Pancreas (tissue), 10 donors: Measurements from ENCODE around the gene SAFB. TPM values are rescaled to one million over a fixed set of nuclear protein-coding genes. Genes with fewer than 3 reads are reported as not detected.
A peak's percentile ranks its signal among the peaks of the same experiment; 100 is the strongest.
"Not testable (repeated sequence)": the region's sequence is repeated elsewhere in the genome, so short reads cannot be mapped to it uniquely, and the experiment has no call there.

Source experiments
- ATAC-seq, 4 donors: fragments of 200-7000 bp; cut with Tn5 transposase; one replicate each; pipeline versions ENCODE4 v1.8.0 to v1.9.1; 2020; ENCODE audit warnings: mild to moderate bottlenecking in 4 of 4, moderate library complexity in 4 of 4
- DNase-seq, 6 donors: peaks; one replicate each; pipeline ENCODE4 v3.0.0-alpha.2; 2020
- FAIRE-seq: peaks from 2 replicates; lab custom pipeline; 2012; peaks lifted over from hg19 to GRCh38; lab: Jason Lieb, UNC
- H3K27ac ChIP-seq, 4 donors: fragments of 200-600 bp; sonication (generic); 1 replicate in 3 of 4; 2 replicates in 1 of 4; pipeline versions ENCODE4 v1.5.0 to v1.8.0; 2020
- H3K27me3 ChIP-seq, 4 donors: fragments of 200-600 bp; one replicate each; pipeline ENCODE4 v1.8.0; 2021
- H3K36me3 ChIP-seq, 3 donors: fragments of 200-600 bp; sonication (generic) in 1 of 3; one replicate each; pipeline versions ENCODE4 v1.5.0 to v1.8.0; 2020 to 2021
- H3K4me1 ChIP-seq, 3 donors: fragments of 200-600 bp; one replicate each; pipeline ENCODE4 v1.8.0; 2021
- H3K4me3 ChIP-seq, 4 donors: fragments of 200-600 bp; sonication (generic) in 2 of 4; one replicate each; pipeline versions ENCODE4 v1.5.0 to v1.8.0; 2020 to 2021
- H3K9me3 ChIP-seq, 4 donors: fragments of 200-600 bp; one replicate each; pipeline ENCODE4 v1.8.0; 2021
- WGBS, 2 donors: extraction: QIAGEN DNeasy Blood & Tissue Kit; methylation state at CpG; one replicate each; pipeline ENCODE4 v1.1.7; 2013; 5-methylcytosine and 5-hydroxymethylcytosine counted together
- intact Hi-C, 3 donors: fragments of 100-400 bp; cut with DNase I; formaldehyde crosslinking; loops; one replicate each; pipeline versions ENCODE4 v1.11.1 to v1.14.2; 2022
- polyA plus RNA-seq, 2 donors: library from polyadenylated mRNA; stranded (reverse); fragments of 200-250 nt; gene quantifications; one replicate each; pipeline ENCODE4 v1.2.3, GENCODE V29; 2013
- total RNA-seq, 6 donors: library from RNA; stranded (reverse); fragmentation: NEBNext Ultra II Directional in 4 of 6; extraction: Animal tissue kit (Norgen Biotek cat#: 25700) in 4 of 6; gene quantifications; one replicate each; pipeline versions ENCODE4 v1.2.1 to v1.2.4, GENCODE V29; 2021 to 2023
- TF ChIP-seq, protein P1 (sequence below), 4 donors: fragments of 200-600 bp; sonication (generic) in 3 of 4; IDR thresholded peaks; one replicate each; pipeline versions ENCODE4 v1.5.0 to v1.8.0; 2021; ENCODE audit warnings: antibody characterized with exemption in 4 of 4
- donor health status: healthy with polysubstance abuse.
- donor health status: DM: no; HTN: no; CAD: no; lungs with moderate emphysema.
- donor health status: DM: no; HTN: no; CAD: no.
- donor health status: control.
- donor health status: control.
- donor health status: Bipolar disorder and iron deficiency.
- donor health status: DM: yes; HTN: yes; CAD: no.
- donor health status: DM: no; HTN: no; CAD: no.
- donor health status: DM: no; HTN: no; CAD: no.
- donor health status: DM: yes; HTN: yes; CAD: no.

SAFB gene
- total and polyA plus RNA-seq, 8 donors = 28.9 to 84.3 (median 42.7) TPM

DNA sequence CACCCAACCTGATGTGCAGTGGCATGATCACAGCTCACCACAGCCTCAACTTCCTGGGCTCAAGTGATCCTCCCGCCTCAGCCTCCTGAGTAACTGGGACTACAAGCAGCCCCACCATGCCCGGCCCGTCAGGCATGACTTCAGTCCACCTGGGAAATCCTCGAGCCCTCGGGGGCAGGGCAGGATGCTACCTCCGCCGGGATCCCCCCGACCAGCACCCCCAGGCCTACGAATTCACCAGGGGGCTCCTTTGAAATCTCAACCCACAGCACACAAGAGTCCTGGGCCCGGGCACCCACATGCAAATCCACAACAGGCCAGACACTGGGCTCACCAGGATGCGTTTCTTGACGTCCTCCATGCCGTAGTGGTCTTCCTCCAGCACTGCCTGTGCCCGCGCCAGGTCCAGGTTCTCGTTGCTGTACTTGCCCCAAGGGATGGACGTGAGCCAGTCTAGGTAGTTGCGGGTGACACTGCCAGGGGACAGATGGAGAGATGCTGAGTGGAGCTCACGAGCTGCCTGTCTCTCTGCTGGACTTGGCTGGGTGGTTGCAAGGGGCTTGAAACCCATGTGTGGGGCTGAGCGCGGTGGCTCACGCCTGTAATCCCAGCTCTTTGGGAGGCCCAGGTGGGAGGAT lies 77.7 kb downstream of the SAFB start:
- DNase-seq (no peak), FAIRE-seq (no peak), ATAC-seq (no peak)
- H3K36me3 ChIP-seq = peaks cover 0 to 60% (median 31%) of the 10 kb centered on the region in 3 donors
- H3K27me3 ChIP-seq = no peaks in the 10 kb centered on the region
- H3K4me3 ChIP-seq = no peak overlapping the region
- H3K9me3 ChIP-seq = no peaks in the 10 kb centered on the region
- WGBS, 2 donors = 96 to 99% methylated on average over 22 of the region's 22 CpGs
- H3K4me1 ChIP-seq = no peaks in the 10 kb centered on the region
- intact Hi-C loops = no loop called here
- H3K27ac ChIP-seq = no peak overlapping the region
- TF ChIP-seq, protein P1, sequence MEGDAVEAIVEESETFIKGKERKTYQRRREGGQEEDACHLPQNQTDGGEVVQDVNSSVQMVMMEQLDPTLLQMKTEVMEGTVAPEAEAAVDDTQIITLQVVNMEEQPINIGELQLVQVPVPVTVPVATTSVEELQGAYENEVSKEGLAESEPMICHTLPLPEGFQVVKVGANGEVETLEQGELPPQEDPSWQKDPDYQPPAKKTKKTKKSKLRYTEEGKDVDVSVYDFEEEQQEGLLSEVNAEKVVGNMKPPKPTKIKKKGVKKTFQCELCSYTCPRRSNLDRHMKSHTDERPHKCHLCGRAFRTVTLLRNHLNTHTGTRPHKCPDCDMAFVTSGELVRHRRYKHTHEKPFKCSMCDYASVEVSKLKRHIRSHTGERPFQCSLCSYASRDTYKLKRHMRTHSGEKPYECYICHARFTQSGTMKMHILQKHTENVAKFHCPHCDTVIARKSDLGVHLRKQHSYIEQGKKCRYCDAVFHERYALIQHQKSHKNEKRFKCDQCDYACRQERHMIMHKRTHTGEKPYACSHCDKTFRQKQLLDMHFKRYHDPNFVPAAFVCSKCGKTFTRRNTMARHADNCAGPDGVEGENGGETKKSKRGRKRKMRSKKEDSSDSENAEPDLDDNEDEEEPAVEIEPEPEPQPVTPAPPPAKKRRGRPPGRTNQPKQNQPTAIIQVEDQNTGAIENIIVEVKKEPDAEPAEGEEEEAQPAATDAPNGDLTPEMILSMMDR (IDR thresholded peaks at IDR 0.05) = no peak

DNA sequence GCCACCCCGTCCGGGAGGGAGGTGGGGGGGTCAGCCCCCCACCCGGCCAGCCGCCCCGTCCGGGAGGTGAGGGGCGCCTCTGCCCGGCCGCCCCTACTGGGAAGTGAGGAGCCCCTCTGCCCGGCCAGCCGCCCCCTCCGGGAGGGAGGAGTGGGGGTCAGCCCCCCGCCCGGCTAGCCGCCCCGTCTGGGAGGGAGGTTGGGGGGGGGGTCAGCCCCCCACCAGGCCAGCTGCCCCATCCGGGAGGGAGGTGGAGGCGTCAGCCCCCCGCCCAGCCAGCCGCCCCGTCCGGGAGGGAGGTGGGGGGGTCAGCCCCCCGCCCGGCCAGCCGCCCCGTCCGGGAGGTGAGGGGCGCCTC lies 79.1 kb downstream of the SAFB start:
- ATAC-seq, H3K27me3 ChIP-seq, intact Hi-C loops, FAIRE-seq, H3K4me3 ChIP-seq, H3K27ac ChIP-seq, H3K9me3 ChIP-seq, H3K4me1 ChIP-seq, DNase-seq: not testable (repeated sequence)
- WGBS, 2 donors = 81 to 97% methylated on average over 9 to 16 of the region's 28 CpGs
- H3K36me3 ChIP-seq = peaks cover 0 to 57% (median 25%) of the 10 kb centered on the region in 3 donors

DNA sequence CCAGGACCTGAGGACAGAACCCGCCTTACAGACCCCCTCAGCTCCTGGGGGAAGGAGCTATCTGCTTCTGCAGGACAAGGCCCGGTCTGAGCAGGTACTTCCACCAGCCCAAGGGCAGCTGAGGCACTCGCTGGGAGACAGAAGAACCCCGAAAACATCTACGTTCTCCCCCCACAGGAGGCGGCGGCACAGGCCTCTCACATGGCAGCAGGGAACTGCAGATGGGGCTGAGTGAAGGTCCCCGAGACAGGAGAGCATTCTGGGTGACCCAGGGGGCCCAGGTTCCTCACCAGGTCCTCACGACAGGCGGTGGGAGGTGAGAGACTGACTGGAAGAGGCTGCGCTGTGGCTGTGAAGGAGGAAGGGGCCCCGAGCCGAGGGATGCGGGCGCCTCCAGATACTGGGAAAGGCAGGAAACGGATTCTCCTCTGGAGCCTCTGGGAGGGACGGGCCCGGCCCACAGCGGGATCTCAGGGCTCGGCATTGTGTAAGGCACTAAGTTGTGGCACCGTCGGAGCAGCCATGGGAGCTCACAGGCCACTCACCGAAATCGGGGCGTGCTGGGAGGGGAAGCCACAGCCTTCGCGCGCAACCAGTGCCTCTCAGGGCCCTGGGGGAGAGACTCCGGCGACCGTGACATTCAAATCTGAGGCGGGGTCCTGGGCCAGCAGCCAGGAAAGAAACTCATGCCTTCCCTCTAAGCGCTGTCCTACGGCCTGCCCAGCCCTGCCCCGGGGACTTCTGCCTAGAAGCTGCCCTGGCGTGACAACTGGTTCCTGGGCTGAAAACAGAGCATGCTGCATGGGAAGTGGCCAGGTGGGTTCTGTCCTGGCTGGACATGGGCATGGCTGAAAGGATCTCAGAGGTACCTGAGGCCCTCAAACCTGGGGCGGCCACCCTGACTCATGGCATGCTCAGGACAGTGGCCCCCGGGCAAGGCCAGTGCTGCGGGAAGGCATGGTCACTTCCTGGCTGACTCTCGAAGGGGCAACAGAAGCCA lies 81.2 kb downstream of the SAFB start:
- FAIRE-seq = no peak
- no peaks in the 10 kb centered on the region for H3K27me3 ChIP-seq
- peaks cover 0 to 62% (median 19%) of the 10 kb centered on the region in 3 donors for H3K36me3 ChIP-seq
- peak in 2 of 6 donors; percentile 16 to 66 for DNase-seq
- no peaks in the 10 kb centered on the region for H3K4me1 ChIP-seq
- H3K9me3 ChIP-seq = no peaks in the 10 kb centered on the region
- 95% methylated on average over 40 of the region's 40 CpGs for WGBS, 2 donors
- no peak overlapping the region for H3K27ac ChIP-seq
- no peak overlapping the region for H3K4me3 ChIP-seq
- TF ChIP-seq, protein P1 (IDR thresholded peaks at IDR 0.05) = no peak
- intact Hi-C loops = no loop called here
- no peak for ATAC-seq

DNA sequence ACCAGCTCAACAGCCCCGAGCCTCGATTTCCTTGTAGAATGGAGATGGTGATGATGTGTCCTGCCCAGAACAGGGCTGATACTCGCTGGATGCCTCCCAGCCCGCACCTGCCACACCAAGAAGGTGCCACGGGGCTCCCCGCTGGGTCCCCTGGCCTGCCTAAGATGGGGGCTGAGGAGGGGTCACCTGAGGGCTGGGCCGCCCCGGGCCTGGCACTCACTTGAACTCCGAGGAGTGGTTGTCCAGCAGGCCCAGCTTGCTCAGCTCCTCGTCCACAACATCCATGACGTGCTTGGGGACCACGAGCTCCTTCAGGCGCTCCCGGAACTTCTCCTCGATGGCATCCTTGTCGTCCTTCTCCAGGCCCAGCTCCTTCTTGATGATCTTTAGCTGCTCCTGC lies 82.7 kb downstream of the SAFB start:
- intact Hi-C loops = no loop called here
- Histone ChIP-seq H3K36me3 (peaks cover 0 to 52% (median 20%) of the 10 kb centered on the region in 3 donors), H3K27me3 (no peaks in the 10 kb centered on the region), H3K9me3 (no peaks in the 10 kb centered on the region), H3K4me1 (no peaks in the 10 kb centered on the region), H3K27ac (no peak overlapping the region), H3K4me3 (no peak overlapping the region)
- FAIRE-seq = no peak
- peak in 1 of 6 donors; percentile 77 for DNase-seq
- 80 to 84% methylated on average over 16 of the region's 16 CpGs for WGBS, 2 donors
- ATAC-seq = peak in 1 of 4 donors; percentile 34
- TF ChIP-seq, protein P1 (IDR thresholded peaks at IDR 0.05) = no peak

DNA sequence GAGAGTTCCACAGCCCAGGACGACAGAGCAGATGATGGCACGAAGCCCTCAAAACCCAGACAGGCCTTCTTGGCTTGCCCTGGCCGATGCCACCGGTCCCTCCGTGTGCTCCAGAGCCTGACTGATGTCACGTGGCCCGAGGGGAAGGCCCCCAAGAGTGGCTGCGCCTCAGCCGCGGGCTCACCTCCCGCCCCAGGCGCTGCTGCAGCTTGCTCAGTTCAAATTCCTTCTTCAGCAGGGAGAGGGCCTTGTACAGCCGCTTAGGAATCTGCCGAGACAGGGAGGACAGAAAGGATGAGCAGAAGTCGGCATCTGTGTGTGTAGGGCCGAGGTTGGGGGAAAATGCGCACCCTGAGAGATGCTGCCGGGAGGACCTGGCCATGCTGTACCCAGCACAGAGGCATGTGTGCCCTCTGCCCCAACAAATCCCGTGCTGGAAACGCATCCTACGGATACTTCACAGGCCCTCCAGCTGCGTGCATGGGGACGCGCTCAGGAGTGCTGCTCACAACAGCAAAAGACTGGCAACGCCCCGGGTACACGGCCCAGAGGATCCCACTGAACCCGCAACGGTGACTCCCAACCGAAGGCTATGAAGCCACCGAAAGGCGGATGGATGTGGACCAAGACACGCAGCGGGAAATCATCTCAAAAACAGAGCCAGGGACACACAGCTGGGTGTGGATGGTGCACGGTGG lies 84.1 kb downstream of the SAFB start:
- Histone ChIP-seq H3K36me3 (peaks cover 0 to 63% (median 20%) of the 10 kb centered on the region in 3 donors), H3K4me3 (no peak overlapping the region), H3K4me1 (no peaks in the 10 kb centered on the region), H3K9me3 (no peaks in the 10 kb centered on the region), H3K27ac (no peak overlapping the region), H3K27me3 (no peaks in the 10 kb centered on the region)
- TF ChIP-seq, protein P1 (IDR thresholded peaks at IDR 0.05) = no peak
- DNase-seq (no peak), FAIRE-seq (no peak), ATAC-seq (no peak)
- WGBS, 2 donors = 95 to 96% methylated on average over 35 of the region's 35 CpGs
- intact Hi-C loops = no loop called here
